GM21737 (cell line): Measurements from ENCODE around the gene FRMD4A.
A peak's percentile ranks its signal among the peaks of the same experiment; 100 is the strongest.
"Not testable (repeated sequence)": the region's sequence is repeated elsewhere in the genome, so short reads cannot be mapped to it uniquely, and the experiment has no call there.

Experiments used
- ATAC-seq: cut with Tn5 transposase; IDR thresholded peaks from one replicate; pipeline ENCODE4 v1.9.1; 2021; ENCODE audit warnings: mild to moderate bottlenecking, moderate library complexity; ENCODE audit not compliant: unreplicated experiment

Gene FRMD4A

DNA sequence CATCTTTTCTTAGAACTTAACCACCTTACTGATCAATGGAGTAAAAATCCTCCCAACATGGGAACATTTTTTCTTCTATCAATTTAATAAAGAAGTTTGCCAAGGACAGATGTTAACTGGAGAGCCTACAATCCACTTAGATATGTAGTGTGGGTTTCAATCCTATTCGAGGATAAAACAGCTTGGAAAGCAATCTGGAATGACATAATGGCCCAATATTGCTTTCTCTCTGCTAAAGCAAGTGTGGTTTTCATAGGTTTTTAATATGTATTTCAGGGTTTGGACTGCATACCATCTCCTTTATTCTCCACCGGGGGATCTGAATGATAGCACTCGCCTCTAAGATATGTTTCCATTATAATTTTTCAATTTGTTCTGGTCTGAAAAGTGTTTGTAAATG is 594.2 kb downstream of the FRMD4A start:
- no peak for ATAC-seq

DNA sequence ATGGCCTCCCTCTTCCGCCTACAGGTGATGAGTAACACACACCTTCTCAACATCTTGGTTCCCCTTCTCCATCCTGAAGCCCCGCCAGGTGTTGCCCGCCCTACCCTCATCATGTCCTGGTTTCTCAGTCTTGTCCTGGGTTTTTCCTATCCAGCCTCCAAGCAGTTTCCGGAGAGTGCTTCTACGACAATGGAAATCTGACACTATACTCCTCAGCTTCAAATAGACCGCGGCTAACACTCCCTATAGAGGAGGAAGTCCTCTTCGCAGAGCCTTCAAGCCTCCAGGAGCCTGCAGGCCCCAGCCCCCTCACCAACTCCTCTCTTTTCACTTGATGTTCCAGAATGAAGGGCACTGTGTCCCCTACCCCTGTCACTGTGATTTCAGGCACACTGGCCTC is 596.6 kb downstream of the FRMD4A start:
- no peak for ATAC-seq

DNA sequence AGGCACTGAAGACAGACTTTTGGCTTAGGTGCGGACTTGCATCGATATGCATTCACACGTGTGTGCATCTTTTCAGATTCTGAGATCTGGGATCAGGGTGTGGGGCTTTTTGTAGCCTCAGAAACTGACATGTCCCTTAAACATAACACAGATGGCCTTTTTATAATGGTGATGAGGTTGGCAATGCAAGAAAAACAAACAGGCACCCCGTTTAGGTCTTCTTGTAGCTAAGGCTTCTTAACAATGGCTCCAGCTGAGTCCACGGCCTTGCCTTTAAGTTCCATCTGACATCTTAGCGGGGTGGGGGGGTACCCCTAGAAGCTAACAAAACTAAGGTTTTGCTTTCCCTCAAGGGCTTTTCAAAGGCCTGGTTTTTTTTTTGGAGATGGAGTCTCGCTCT is 597.7 kb downstream of the FRMD4A start:
- no peak for ATAC-seq

DNA sequence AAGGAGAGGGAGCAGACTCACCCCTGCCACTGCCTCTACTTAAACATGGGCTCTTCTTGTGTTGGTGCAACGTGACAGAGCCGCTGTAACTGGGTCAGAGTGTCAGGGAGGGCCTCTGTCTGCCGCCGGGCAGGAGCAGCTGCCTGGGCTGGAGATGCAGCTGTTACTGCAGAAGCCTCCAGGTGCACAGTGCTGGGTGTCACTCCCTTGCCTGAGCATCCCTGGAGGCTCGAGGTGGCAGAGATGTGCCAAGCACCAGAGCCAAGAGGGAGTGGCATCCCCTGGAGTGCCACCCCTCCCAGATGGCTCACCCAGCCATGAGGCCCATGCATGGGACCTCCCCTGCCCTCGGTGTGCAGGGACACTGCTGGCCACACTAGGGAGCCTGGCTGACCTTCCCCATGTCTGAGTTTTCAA is 598.3 kb downstream of the FRMD4A start:
- ATAC-seq = no peak

DNA sequence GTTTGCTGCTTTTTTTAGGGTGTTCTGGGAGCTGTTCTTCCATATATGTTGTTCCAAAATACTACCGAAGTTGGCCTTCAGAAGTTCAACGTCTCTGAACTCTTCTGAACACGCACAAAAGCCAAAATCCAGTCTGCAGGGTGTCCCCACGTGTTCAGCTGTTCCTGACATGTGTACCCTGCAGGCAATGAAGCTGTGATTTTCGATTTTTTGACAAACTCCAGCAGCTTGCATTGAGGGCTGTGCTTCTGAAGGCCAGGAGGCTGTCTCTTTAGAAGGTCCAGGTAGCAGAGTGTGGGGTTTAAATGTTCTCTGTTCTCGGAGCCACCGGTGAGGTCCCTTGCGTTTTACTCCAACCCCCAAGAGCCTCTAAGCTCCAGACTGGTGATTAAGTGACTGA is 598.9 kb downstream of the FRMD4A start:
- no peak for ATAC-seq

DNA sequence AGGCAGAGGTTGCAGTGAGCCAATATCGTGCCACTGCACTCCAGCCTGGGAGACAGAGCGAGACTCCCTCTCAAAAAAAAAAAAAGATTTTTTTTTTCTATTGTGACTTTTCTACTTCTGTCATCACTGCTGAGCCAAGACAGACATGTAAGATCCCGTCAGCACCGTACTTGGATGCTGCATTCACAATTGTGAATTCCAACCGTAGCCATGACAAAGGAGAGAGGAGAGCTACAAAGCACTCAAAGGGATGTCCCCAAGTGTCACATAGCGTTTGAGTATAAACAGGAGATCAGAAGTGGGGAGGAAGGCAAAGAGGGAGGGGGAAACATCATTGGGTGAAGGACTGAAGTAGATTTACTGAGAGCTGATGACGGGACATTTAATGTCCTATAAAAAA is 599.8 kb downstream of the FRMD4A start:
- no peak for ATAC-seq

DNA sequence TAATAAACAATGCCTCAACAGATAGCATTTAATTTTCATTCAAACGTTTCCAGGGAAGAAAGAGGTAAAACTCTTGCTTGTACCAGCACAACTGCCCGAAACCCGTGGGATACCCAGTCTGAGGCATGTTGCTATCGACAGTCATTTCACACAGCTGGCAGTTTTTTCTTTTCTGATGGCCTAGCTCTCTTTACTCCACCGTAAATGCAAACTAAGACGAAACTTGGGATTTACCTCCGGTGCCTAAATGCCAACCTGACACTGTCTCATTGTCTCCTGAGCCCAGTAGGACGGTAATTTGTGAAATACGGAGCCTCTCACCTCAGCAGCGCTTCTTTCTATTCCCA is 600.4 kb downstream of the FRMD4A start:
- no peak for ATAC-seq

DNA sequence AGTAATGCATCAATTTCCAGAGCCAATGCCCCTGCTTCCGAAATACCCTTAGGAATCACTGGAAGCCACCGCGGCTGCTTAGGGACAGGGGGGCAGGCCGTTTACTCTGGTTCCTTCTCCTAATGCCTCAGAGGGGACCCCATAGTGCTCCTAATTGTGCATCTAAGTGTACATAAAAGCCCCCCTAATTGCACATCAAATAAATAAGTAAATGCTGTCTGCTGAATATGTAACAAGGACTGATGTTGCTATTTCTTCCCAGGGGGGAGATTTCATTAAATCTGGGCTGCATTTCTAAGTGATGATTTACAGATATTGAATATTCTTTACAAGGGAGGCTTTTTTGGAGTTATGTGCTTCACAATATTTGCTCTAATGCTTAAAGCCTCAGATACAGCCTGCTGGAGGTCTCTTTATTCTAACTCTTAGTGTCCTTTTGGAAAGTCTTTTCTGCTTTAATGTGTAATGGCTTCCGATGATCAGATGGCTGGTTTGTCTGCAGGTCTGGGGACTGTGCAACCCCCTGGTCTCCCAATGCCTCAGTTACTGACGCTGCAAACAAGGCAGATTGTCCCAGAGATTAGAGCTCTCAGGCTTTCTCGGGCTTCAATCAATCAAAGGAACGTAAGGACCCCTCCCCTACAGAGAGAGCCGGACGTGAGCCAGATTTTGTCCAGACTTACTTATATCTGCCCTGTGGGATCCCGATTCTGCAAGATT is 601.0 kb downstream of the FRMD4A start:
- ATAC-seq = no peak

DNA sequence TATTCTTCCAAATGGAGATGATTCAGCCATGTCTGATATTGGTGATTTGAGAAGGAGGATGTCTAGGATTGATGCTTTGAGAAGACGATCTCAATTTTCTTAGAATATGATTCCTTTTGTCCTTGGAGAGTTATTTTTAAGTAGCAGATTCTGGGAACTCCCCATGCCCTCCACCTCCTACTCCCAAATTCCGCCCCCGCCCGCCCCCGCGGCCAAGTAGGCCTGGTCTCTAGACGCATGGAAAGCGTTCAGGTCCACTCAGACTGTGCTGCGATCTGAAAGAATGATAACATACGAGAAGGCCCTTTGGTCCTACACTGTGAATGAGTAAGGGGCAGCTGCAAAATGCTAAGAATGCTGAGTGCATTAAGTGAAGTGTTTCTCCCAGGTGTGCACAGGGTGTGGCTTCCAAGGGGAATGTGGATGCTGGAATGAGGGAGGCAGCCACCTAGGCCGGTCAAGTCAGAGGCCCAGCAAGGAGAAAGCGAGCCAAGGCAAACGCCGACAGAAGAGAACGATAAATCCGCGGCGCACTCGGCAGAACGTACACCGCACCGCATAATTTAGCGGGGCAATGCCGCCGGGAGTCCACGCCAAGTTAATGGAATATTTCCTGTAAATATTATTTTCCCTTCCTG is 601.7 kb downstream of the FRMD4A start:
- ATAC-seq = no peak

DNA sequence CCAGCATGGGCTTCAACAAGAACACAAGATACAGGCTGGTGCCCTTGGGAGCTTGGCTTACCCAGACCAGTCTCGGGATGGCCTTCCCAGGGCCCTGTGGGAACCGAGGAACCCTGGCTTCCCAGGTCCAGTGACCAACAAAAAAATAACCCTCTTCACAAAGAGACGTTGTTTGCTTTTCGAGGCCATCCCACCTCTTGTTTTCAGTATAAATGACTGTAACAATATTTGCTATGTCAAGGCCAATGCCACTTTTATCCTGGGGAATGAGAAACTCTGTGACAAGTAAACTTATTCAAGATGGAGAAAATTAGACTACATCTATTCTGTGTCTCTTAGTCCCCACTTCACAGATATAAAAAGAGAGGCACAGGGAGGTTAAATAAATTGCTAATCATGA is 605.1 kb downstream of the FRMD4A start:
- ATAC-seq = no peak

DNA sequence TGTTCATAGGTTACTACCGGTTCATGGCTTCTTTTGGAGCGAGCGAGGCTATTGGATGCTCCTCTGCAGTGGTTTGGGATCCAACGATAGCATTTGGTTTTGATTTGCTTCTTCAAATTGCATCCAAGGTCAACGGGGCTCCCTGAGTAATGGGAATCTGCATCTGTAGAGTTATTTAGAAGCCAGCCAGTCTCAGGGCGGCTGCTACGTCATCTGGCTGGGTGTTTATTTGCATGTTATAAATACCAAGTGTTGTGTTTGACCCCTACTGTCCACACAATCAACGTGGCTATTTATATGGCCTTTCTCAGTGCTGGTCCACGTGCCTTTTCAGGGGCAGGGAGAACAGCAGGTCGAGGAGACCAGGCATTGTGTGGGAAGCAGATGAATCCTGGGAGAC is 606.2 kb downstream of the FRMD4A start:
- no peak for ATAC-seq

DNA sequence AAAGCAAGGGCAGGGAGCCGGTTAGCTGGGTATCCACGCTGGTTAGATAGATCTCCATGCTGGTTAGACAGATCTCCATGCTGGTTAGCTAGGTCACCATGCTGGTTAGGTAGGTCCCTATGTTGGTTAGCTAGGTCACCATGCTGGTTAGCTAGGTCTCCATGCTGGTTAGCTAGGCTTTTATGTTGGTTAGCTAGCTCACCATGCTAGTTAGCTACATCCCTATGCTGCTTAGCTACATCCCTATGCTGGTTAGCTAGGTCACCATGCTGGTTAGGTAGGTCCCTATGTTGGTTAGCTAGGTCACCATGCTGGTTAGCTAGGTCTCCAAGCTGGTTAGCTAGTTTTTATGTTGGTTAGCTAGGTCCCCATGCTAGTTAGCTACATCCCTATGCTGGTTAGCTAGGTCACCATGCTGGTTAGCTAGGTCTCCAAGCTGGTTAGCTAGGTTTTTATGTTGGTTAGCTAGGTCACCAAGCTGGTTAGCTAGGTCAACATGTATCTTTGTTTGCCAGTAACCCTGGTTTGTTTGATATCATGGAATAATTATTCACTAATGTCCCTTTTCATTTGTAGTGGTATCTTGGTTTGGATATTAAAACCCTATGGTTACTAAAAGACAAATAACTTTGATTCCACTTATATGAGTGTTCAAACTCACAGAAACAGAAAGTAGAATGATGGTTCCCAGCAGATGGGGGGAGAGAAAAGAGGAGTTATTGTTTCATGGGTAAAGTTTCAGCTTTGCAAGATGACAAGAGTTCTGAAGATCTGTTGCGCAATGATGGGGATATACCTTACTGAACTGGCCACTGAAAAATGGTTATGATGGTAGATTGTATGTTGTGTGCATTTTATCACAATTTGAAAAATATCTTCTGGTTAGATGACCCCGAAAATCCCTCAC is 607.7 kb downstream of the FRMD4A start:
- ATAC-seq = no peak

DNA sequence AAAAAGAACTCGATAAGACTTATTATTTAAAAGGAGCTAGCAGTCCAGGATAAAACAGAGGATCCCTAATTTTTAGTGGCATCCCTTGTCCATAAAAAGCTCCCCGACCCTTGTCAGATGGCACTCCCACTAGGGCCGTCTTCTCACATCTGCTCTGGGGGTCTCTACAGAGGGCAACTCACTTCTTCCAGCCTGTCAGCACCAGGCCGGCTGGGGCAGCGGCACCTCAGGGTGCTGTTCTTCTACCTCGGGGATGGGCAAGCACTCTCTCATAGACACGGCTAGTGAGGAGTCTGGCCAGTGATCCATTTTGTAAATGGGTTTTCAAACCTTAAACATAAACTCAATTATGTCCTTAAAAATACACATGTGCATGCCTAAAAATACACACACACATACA is 609.2 kb downstream of the FRMD4A start:
- no peak for ATAC-seq

DNA sequence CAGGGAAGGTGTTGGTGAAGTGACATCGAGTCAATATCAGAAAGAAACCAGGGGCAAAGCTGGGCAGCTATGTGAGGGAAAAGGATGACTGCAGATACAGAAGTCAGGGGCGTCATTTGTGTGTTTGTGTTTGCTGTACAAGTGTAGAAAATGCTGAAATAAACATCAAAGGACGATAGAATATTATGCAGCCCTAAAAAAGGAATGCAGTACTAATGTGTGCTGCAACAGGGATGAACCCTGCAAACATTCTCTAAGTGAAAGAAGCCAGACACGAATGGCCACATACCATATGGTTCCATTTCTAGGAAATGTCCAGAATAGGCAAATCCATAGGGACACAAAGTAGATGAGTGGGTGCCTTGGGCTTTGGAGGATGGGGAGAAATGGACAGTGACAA is 610.0 kb downstream of the FRMD4A start:
- ATAC-seq = no peak

DNA sequence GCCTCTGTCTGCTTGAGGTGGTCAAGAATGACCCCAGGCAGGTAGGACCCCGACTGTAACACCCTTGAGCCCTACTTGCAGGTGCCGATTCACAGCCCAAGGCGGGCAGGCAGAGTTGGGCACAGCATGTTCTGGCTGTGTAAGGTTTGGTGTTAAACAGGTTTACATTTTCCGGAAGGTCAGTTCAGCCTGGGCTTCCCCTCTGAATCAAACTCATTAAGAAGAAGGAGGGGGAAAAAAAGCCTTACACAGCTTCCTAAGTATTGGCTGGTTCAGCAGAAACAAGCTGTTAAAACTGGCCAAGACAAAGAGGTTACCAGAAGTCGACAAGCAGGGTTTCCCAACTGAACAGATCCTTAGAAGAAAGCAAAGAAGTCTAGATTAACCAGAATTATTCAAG is 611.3 kb downstream of the FRMD4A start:
- ATAC-seq = no peak

DNA sequence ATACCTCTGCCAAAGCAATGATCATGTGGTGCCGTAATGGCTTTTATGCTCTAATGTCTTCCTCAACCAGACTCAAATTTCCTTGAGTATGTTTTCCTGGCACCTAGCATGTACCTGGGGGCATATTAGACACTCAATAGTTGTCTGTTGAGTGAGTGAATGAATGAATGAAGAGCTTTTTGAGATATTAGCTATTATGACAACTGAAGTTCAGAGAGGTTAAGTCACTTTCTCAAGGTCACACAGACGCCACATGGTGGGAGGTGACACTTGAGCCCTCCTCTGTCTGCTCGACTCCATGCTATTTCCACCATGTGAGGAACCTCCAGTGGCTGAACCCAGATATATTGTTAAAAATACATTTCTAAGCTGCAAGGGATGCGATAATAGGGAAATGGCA is 611.9 kb downstream of the FRMD4A start:
- ATAC-seq = no peak

DNA sequence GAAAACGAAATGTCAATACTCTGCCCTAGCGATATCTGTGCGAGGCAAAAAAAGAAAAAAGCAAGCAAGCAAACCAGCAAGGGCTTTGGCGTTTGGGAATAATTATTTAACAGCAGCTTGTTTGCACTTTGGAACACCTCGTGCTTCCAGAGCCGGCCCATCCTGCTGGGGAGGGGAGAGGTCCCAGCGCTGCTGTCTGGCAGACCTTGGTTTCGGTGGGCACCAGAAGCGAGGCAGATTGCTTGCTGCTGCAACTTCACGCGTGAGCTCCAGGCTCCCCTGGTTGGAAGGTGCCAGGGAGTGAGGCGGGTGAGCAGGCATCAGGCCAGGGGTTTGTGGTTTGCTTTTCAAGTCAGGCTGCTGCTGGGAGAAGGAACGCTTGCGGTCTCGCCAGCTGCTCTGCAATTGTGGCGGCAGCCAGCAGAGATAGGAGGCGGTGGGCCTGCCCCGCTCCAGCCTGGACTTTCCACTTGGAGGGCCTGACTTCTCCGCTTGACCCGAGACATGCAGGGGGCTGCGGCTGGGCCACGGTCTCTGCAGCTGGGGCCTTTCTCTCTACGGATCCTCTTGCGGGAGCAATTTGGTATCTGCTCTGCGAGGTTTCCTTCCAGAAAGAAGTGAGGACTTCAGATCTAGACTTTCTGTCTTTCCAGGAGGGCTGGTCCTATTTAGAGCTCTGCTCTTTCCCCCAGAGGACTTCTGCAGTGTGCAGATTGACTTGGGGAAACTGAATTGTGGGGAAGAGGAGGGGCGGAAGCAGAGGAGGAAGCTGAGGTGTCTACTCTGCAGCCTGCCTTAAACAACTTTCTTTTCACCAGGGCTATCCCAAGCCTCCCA is 612.6 kb downstream of the FRMD4A start:
- ATAC-seq = peak; percentile 49

DNA sequence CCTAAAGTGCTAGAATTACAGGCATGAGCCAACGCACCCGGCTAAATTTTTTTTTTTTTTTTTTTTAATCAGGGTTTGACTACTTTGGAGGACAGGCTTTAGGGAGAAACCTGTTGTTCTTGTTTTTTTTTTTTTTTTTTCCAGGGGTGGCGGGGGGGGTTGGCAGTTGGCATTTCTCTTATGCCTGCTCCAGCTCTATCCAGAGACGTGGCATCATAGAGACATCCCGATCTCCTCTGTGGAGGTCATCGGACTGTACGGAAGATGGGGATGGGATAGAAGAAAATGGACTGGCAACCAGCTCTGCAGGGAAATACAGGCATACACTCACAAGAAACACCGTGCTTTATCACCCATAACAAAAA is 613.2 kb downstream of the FRMD4A start:
- ATAC-seq = no peak

DNA sequence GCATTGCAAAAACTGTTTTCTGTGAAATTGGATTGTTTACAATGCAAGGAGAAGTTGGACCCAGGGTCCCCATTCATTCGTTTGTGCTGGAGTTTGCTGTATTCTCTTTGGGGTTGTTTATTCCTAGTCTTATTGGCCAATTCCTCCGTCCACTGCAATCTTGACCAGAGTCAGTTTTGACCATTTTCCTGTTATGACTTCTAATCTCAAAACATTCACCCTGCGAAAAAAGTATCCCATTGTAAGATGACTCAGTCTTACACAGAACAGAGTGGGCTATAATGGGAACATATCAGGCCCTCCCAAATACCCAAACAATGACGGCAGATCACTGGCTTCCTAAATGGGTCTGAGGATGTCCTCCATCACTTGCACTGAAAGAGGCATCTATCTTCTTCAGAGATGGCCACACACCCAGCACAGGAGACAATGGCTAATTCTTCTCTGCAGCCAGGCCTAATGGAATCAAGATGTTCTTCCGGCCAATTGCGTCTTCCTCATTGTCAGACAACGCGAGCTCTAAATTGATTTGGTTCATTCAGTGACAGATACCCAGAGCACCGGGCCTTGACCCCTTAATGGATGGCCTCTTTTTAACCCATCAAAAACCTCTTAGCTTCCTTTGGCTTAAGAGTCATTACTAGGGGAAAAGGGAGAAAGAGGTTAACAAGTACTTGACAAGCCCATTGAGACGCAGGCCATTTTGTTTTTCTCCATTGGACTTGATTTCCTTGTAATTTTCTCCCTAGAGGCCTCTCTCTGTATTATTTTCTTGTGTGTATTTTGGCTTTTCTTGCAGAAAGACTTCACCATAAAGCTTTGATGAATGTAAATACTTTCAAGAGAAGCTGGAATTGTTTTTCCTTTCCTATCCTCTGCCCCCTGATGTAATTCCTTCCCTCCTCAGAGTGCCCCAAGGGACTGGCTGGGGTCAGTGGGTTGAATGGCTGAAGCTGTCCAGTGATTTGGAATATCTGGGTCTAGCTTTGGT is 614.3 kb downstream of the FRMD4A start:
- ATAC-seq = no peak

DNA sequence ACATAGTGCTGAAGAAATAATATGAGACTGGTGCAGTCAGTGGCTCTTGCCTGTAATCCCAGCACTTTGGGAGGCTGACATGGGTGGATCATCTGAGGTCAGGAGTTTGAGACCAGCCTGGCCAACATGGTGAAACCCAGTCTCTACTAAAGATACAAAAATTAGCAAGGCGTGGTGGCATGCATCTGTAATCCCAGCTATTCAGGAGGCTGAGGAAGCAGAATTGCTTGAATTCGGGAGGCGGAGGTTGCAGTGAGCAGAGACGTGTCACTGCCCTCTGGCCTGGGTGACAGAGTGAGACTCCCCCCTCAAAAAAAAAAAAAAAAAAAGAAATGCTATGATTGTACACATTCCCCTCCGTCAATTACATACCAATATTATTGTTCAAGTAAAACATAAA is 615.1 kb downstream of the FRMD4A start:
- not testable (repeated sequence) for ATAC-seq
